B cell (primary cell): ENCODE results near the gene GALC.

Source experiments
- EZH2 ChIP-seq: IDR thresholded peaks from 2 replicates; pipeline ENCODE4 v1.6.1; 2012; ENCODE audit warnings: borderline replicate concordance, low read depth, mild to moderate bottlenecking, moderate library complexity, low read length; ENCODE audit not compliant: insufficient read depth, poor library complexity, severe bottlenecking
- TF ChIP-seq, protein P1 (sequence below): fragments of 200-600 bp; IDR thresholded peaks from one replicate; pipeline ENCODE4 v1.8.0; 2022; ENCODE audit warnings: antibody characterized with exemption, mild to moderate bottlenecking

DNA sequence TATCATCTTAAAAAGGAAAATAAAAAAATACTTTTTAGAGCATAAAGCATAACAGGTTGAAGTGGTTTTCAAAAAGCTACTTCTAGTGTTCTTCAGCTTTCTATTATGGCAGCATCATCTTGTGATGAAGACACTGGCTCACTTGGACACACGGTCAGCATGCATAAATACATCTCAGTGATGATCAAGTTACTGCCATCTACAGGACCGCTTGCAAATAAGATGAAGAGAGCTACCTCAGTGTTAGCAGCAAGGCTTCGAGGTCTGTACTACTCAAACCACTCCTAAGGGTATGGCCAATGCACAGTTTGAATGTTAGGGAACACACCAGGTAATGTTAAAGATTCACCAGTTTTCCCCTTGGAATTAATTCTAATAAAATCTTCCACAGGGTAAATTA is 58.8 kb downstream of the GALC start:
- TF ChIP-seq, protein P1, sequence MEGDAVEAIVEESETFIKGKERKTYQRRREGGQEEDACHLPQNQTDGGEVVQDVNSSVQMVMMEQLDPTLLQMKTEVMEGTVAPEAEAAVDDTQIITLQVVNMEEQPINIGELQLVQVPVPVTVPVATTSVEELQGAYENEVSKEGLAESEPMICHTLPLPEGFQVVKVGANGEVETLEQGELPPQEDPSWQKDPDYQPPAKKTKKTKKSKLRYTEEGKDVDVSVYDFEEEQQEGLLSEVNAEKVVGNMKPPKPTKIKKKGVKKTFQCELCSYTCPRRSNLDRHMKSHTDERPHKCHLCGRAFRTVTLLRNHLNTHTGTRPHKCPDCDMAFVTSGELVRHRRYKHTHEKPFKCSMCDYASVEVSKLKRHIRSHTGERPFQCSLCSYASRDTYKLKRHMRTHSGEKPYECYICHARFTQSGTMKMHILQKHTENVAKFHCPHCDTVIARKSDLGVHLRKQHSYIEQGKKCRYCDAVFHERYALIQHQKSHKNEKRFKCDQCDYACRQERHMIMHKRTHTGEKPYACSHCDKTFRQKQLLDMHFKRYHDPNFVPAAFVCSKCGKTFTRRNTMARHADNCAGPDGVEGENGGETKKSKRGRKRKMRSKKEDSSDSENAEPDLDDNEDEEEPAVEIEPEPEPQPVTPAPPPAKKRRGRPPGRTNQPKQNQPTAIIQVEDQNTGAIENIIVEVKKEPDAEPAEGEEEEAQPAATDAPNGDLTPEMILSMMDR: no peak
- TF ChIP-seq EZH2: no peak
